K562 (cell line): Measurements from ENCODE around the gene CELA3B. TPM values are rescaled to one million over a fixed set of nuclear protein-coding genes. Genes with fewer than 3 reads are reported as not detected.

Experiments
- ASH1L ChIP-seq: fragments of 450-650 bp; IDR thresholded peaks from 2 replicates; pipeline ENCODE4 v1.6.1; 2018; ENCODE audit warnings: borderline replicate concordance, mild to moderate bottlenecking, low read depth; ENCODE audit not compliant: partially characterized antibody
- GABPA ChIP-seq: fragments of 200-800 bp; sonication (Bioruptor generic); conservative IDR thresholded peaks from 2 replicates; pipeline ENCODE4 v1.6.1; 2016; ENCODE audit warnings: low read depth, missing genetic modification characterization, missing compliant biosample characterization
- KDM4B ChIP-seq, 2 experiments: fragments of 450-650 bp in 1 of 2; sonication (generic) in 1 of 2; IDR thresholded peaks; 2 replicates each; pipeline ENCODE4 v1.6.1; 2016 to 2017; ENCODE audit warnings: borderline replicate concordance in 2 of 2, antibody characterized with exemption in 1 of 2, low read depth in 1 of 2, mild to moderate bottlenecking in 1 of 2
- L3MBTL2 ChIP-seq: fragments of 450-650 bp; IDR thresholded peaks from 2 replicates; pipeline ENCODE4 v1.6.1; 2016; ENCODE audit warnings: mild to moderate bottlenecking, moderate library complexity
- MED1 ChIP-seq: sonication (generic); formaldehyde crosslinking; IDR thresholded peaks from 2 replicates; pipeline ENCODE4 v1.8.1; 2023; ENCODE audit warnings: missing genetic modification reagents, borderline replicate concordance
- MGA ChIP-seq: fragments of 450-650 bp; IDR thresholded peaks from 2 replicates; pipeline ENCODE4 v1.6.1; 2016; ENCODE audit warnings: mild to moderate bottlenecking, moderate library complexity
- MTA2 ChIP-seq: fragments of 450-650 bp; IDR thresholded peaks from 2 replicates; pipeline ENCODE4 v1.6.1; 2016; ENCODE audit warnings: low read depth
- NFXL1 ChIP-seq: fragments of 450-650 bp; formaldehyde crosslinking; IDR thresholded peaks from 2 replicates; pipeline ENCODE4 v1.4.0; 2021; ENCODE audit warnings: mild to moderate bottlenecking
- RUNX1 ChIP-seq: sonication (generic); IDR thresholded peaks from 2 replicates; pipeline ENCODE4 v1.6.1; 2016; ENCODE audit warnings: antibody characterized with exemption, low read depth
- SUPT5H ChIP-seq: fragments of 450-650 bp; IDR thresholded peaks from 2 replicates; pipeline ENCODE4 v1.6.1; 2016
- ZBTB1 ChIP-seq: sonication (generic); formaldehyde crosslinking; IDR thresholded peaks from 2 replicates; pipeline ENCODE4 v1.8.1; 2023; ENCODE audit warnings: missing genetic modification reagents, low read depth, mild to moderate bottlenecking, borderline replicate concordance
- ZBTB9 ChIP-seq: fragments of 450-650 bp; formaldehyde crosslinking; IDR thresholded peaks from 2 replicates; pipeline ENCODE4 v1.4.0; 2020; ENCODE audit warnings: mild to moderate bottlenecking, moderate library complexity
- ZNF41 ChIP-seq: fragments of 250-450 bp; sonication (Bioruptor Pico); conservative IDR thresholded peaks from 2 replicates; pipeline ENCODE4 v1.4.0; 2020; ENCODE audit warnings: mild to moderate bottlenecking
- ZNF444 ChIP-seq: fragments of 250-450 bp; sonication (Bioruptor Pico); IDR thresholded peaks from 2 replicates; pipeline ENCODE4 v1.4.0; 2020; ENCODE audit warnings: mild to moderate bottlenecking, moderate library complexity
- ZNF766 ChIP-seq: fragments of 200-800 bp; sonication (Bioruptor generic); conservative IDR thresholded peaks from 2 replicates; pipeline ENCODE4 v1.6.1; 2016; ENCODE audit warnings: missing genetic modification characterization, missing compliant biosample characterization
- polyA plus RNA-seq, 8 experiments: library from polyadenylated mRNA; depleted of rRNA in 4 of 8; stranded (reverse) in 5 of 8; unstranded in 3 of 8; fragments of >200 nt; fragmentation: Nextera tagmentation in 2 of 8; fragmentation: Illumina TruSeq in 1 of 8; extraction: Ambion mirVana in 2 of 8; extraction: Trizol in 1 of 8; gene quantifications; 2 replicates each; pipeline versions ENCODE4 v1.2.1 to v1.2.3, GENCODE V29; 2011 to 2014; ENCODE audit warnings: inconsistent platforms in 1 of 8, missing spikeins in 1 of 8
- total RNA-seq, 7 experiments: library from RNA; depleted of rRNA in 6 of 7; stranded (reverse); fragments of >200 nt in 6 of 7; fragmentation: Illumina TruSeq in 2 of 7; extraction: Trizol in 2 of 7; gene quantifications; 2 replicates each; pipeline versions ENCODE4 v1.2.1 to v1.2.3, GENCODE V29; 2011 to 2021; ENCODE audit warnings: low replicate concordance in 1 of 7

The CELA3B gene
- total and polyA plus RNA-seq, 9 of the 15 experiments (the other 6 are each of a cell fraction or from before 2014, with no cell fraction given): 3.1 TPM; not detected in 8

GRCh38 chr1:22018583-22019559, 42.0 kb downstream of the CELA3B start (continued):
- TF ChIP-seq MGA: no peak
- TF ChIP-seq MED1 (CRISPR knock-in tag): no peak
- no peak for TF ChIP-seq NFXL1 (CRISPR knock-in tag)
- TF ChIP-seq L3MBTL2: peak; percentile 40; the same call in 1 of the 2 replicates
- TF ChIP-seq ZBTB1 (CRISPR knock-in tag): no peak; the same call in 1 of the 2 replicates
- TF ChIP-seq GABPA (tag): peak; percentile 80
- TF ChIP-seq ZBTB9 (CRISPR knock-in tag): no peak; the same call in 1 of the 2 replicates
- no peak for TF ChIP-seq RUNX1
- TF ChIP-seq ASH1L: no peak
- TF ChIP-seq ZNF41: no peak
- peak; percentile 44; the same call in 1 of the 2 replicates for TF ChIP-seq SUPT5H
- TF ChIP-seq KDM4B (IDR thresholded peaks at IDR 0.05; ENCODE audit: borderline replicate concordance in 2 of 2, low read depth in 1 of 2): peak in 1 of 2 experiments; percentile 90; a peak in 1 of 4 replicates
- no peak for TF ChIP-seq MTA2
- TF ChIP-seq ZNF766: peak; percentile 94
- TF ChIP-seq ZNF444 (CRISPR knock-in tag): 0 out of 2 replicates have a peak, but pooled peaks have one; percentile 13
